Frontal cortex (tissue), 4 donors: Measurements from ENCODE around the gene PIWIL1. TPM values are rescaled to one million over a fixed set of nuclear protein-coding genes. Genes with fewer than 3 reads are reported as not detected.

Experiments
- DNase-seq, 2 donors: peaks; one replicate each; pipeline ENCODE4 v3.0.0; 2012; ENCODE audit warnings: low spot score in 2 of 2
- FAIRE-seq: peaks from 2 replicates; lab custom pipeline; 2012; peaks lifted over from hg19 to GRCh38; lab: Jason Lieb, UNC
- total RNA-seq: library from RNA; depleted of rRNA; stranded (reverse); fragments of >200 nt; gene quantifications from one replicate; pipeline ENCODE4 v1.2.3, GENCODE V29; 2014
- donor health status: control.
- donor health status: control.
- donor health status: control.

Gene PIWIL1
- total RNA-seq, 1 donor from 2014 or later, result not detected

GRCh38 chr12:130335517-130336392 lies 1.9 kb upstream of the PIWIL1 start:
- peak; percentile 76 for FAIRE-seq
- DNase-seq, result peak; percentile 67 to 70

GRCh38 chr12:130336723-130337487 lies 782 bp upstream of the PIWIL1 start:
- DNase-seq (no peak), FAIRE-seq (no peak)

GRCh38 chr12:130338794-130339601 lies 1.3 kb downstream of the PIWIL1 start:
- FAIRE-seq (no peak), DNase-seq (no peak)

GRCh38 chr12:130339951-130340350 lies 2.3 kb downstream of the PIWIL1 start:
- DNase-seq (no peak), FAIRE-seq (no peak)

GRCh38 chr12:130342442-130342841 lies 4.8 kb downstream of the PIWIL1 start:
- FAIRE-seq (no peak), DNase-seq (no peak)

GRCh38 chr12:130342842-130343241 lies 5.2 kb downstream of the PIWIL1 start:
- DNase-seq, result no peak
- no peak for FAIRE-seq

- no peak for DNase-seq
- FAIRE-seq, result no peak
These were observed 6.8 kb downstream of the PIWIL1 start for GRCh38 chr12:130344529-130344928.

- DNase-seq (no peak), FAIRE-seq (no peak)
These were observed 7.6 kb downstream of the PIWIL1 start for GRCh38 chr12:130345292-130345691.

GRCh38 chr12:130347588-130347987 lies 9.9 kb downstream of the PIWIL1 start:
- FAIRE-seq (no peak), DNase-seq (no peak)

GRCh38 chr12:130350715-130351114 lies 13.0 kb downstream of the PIWIL1 start:
- FAIRE-seq, result no peak
- no peak for DNase-seq

- FAIRE-seq (no peak), DNase-seq (no peak)
These were observed 13.6 kb downstream of the PIWIL1 start for GRCh38 chr12:130351326-130351725.

GRCh38 chr12:130353081-130353480 lies 15.4 kb downstream of the PIWIL1 start:
- FAIRE-seq (no peak), DNase-seq (no peak)

- FAIRE-seq, result no peak
- no peak for DNase-seq
These were observed 16.7 kb downstream of the PIWIL1 start for GRCh38 chr12:130354407-130354806.

GRCh38 chr12:130356222-130356621 lies 18.5 kb downstream of the PIWIL1 start:
- FAIRE-seq, result no peak
- DNase-seq, result no peak

GRCh38 chr12:130357241-130357640 lies 19.6 kb downstream of the PIWIL1 start:
- DNase-seq (no peak), FAIRE-seq (no peak)

GRCh38 chr12:130357729-130358330 lies 20.1 kb downstream of the PIWIL1 start:
- FAIRE-seq, result no peak
- DNase-seq, result no peak

GRCh38 chr12:130362060-130362459 lies 24.4 kb downstream of the PIWIL1 start:
- no peak for FAIRE-seq

GRCh38 chr12:130364578-130364977 lies 26.9 kb downstream of the PIWIL1 start:
- no peak for DNase-seq
- FAIRE-seq, result no peak

More at GRCh38 chr12:130362060-130362459, 24.4 kb downstream of the PIWIL1 start:
- DNase-seq, result no peak

GRCh38 chr12:130366159-130366558 lies 28.5 kb downstream of the PIWIL1 start:
- FAIRE-seq, result no peak
- no peak for DNase-seq

- no peak for DNase-seq
- no peak for FAIRE-seq
These were observed 29.3 kb downstream of the PIWIL1 start for GRCh38 chr12:130367003-130367402.
